HG03521 (cell line): ENCODE data around the gene SELENOV.
"Not testable (repeated sequence)": the region's sequence is repeated elsewhere in the genome, so short reads cannot be mapped to it uniquely, and the experiment has no call there.

Experiments
- ATAC-seq: cut with Tn5 transposase; IDR thresholded peaks from one replicate; pipeline ENCODE4 v1.9.1; 2021; ENCODE audit warnings: mild to moderate bottlenecking, moderate library complexity; ENCODE audit not compliant: unreplicated experiment

The SELENOV gene

GRCh38 chr19:39514840-39515550 is at the start of gene SELENOV:
SELENOV (plus strand) TSS chr19:39515139; CDS start chr19:39515213, 74 bp downstream.
- ATAC-seq, result no peak

GRCh38 chr19:39465956-39466747 is 48.8 kb upstream of the SELENOV start:
- no peak for ATAC-seq

GRCh38 chr19:39467941-39468340 is 47.0 kb upstream of the SELENOV start:
- no peak for ATAC-seq

GRCh38 chr19:39469036-39469435 is 45.9 kb upstream of the SELENOV start:
- ATAC-seq, result no peak

- ATAC-seq, result no peak
These were observed 45.4 kb upstream of the SELENOV start for GRCh38 chr19:39469567-39469966.

GRCh38 chr19:39470724-39471339 is 44.1 kb upstream of the SELENOV start:
- ATAC-seq, result no peak

GRCh38 chr19:39471756-39472536 is 43.0 kb upstream of the SELENOV start:
- no peak for ATAC-seq

- no peak for ATAC-seq
These were observed 42.0 kb upstream of the SELENOV start for GRCh38 chr19:39472746-39473442.

GRCh38 chr19:39473443-39473960 is 41.4 kb upstream of the SELENOV start:
- no peak for ATAC-seq

GRCh38 chr19:39474139-39474620 is 40.8 kb upstream of the SELENOV start:
- no peak for ATAC-seq

GRCh38 chr19:39475748-39476147 is 39.2 kb upstream of the SELENOV start:
- no peak for ATAC-seq

- ATAC-seq, result not testable (repeated sequence)
These were observed 35.6 kb upstream of the SELENOV start for GRCh38 chr19:39479319-39479801.

GRCh38 chr19:39479916-39480315 is 35.0 kb upstream of the SELENOV start:
- ATAC-seq, result no peak

GRCh38 chr19:39480337-39481228 is 34.4 kb upstream of the SELENOV start, which contains the start of gene TIMM50:
TIMM50 (plus strand) TSS chr19:39480838; CDS start chr19:39480854, 16 bp downstream.
- peak; percentile 91 for ATAC-seq

GRCh38 chr19:39481229-39481545 is 33.8 kb upstream of the SELENOV start:
- no peak for ATAC-seq

- no peak for ATAC-seq
These were observed 33.3 kb upstream of the SELENOV start for GRCh38 chr19:39481676-39482075.

GRCh38 chr19:39483141-39483540 is 31.8 kb upstream of the SELENOV start:
- no peak for ATAC-seq

GRCh38 chr19:39489756-39490155 is 25.2 kb upstream of the SELENOV start:
- ATAC-seq, result no peak

GRCh38 chr19:39492225-39492624 is 22.7 kb upstream of the SELENOV start:
- ATAC-seq, result no peak
